Tibial nerve (tissue), 3 donors: ENCODE data around the gene TSEN54.

Experiments used
- POLR2A ChIP-seq, 2 donors: fragments of 450-650 bp; IDR thresholded peaks; one replicate each; pipeline ENCODE4 v1.6.1; 2017; ENCODE audit warnings: antibody characterized with exemption in 2 of 2, mild to moderate bottlenecking in 2 of 2, moderate library complexity in 2 of 2
- TF ChIP-seq, protein P1 (sequence below), 5 experiments: fragments of 200-600 bp in 3 of 5; fragments of 450-650 bp in 2 of 5; sonication (generic) in 3 of 5; IDR thresholded peaks; one replicate each; pipeline ENCODE4 v1.5.1; 2016 to 2019; ENCODE audit warnings: antibody characterized with exemption in 5 of 5, mild to moderate bottlenecking in 3 of 5, moderate library complexity in 2 of 5

DNA sequence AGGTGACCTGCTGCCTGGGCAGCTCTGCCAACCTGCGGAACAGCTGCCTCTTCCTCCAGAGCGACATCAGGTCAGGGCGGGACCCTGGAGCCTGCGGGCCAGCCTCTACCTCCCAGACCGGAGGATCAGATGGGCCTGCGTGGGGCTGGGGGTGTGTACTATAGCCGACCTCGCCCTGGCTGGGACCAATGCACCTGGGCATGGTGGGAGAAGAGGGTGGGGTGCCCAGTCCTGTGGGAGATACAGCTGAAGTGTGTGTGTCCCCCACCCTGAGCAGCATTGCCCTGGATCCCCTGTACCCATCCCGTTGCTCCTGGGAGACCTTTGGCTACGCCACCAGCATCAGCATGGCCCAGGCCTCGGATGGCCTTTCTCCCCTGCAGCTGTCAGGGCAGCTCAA, 20.3 kb upstream of the TSEN54 start:
- TF ChIP-seq, protein P1, sequence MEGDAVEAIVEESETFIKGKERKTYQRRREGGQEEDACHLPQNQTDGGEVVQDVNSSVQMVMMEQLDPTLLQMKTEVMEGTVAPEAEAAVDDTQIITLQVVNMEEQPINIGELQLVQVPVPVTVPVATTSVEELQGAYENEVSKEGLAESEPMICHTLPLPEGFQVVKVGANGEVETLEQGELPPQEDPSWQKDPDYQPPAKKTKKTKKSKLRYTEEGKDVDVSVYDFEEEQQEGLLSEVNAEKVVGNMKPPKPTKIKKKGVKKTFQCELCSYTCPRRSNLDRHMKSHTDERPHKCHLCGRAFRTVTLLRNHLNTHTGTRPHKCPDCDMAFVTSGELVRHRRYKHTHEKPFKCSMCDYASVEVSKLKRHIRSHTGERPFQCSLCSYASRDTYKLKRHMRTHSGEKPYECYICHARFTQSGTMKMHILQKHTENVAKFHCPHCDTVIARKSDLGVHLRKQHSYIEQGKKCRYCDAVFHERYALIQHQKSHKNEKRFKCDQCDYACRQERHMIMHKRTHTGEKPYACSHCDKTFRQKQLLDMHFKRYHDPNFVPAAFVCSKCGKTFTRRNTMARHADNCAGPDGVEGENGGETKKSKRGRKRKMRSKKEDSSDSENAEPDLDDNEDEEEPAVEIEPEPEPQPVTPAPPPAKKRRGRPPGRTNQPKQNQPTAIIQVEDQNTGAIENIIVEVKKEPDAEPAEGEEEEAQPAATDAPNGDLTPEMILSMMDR (IDR thresholded peaks at IDR 0.05), result no peak
- TF ChIP-seq POLR2A (IDR thresholded peaks at IDR 0.05), result no peak
